GM18873 (cell line): ENCODE measurements around the gene SYPL1.

Experiments
- ATAC-seq: cut with Tn5 transposase; IDR thresholded peaks from one replicate; pipeline ENCODE4 v1.9.1; 2021; ENCODE audit warnings: mild to moderate bottlenecking, moderate library complexity, moderate number of reproducible peaks; ENCODE audit not compliant: unreplicated experiment, low FRiP score

The SYPL1 gene

DNA sequence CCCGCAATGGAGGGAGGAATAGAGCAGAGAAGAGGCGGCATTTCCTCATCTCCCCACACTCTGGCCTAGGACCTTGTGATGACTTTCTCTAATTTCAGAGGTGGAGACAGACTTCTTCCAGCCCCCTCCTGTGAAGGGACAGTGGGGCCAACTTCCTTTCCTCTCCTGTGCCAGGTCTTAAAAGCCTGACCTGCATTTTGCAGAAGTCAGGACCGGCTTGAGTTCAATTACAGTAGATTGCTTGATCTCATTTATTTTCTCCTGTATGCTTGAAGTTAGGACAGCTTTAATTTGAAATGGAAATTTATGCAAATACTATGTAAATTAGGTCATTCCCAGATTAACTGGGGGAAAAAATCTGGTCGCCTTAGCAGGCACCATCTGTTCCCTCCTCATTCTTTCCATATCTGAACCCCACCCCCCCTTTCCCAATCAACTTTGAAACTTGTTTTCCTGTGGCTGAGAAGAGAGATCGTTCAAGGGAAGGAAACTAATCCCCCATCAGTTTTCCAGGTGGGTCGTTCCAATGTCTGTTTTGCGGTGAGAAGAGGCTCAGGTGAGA, 57.1 kb downstream of the SYPL1 start:
- ATAC-seq: no peak

- no peak for ATAC-seq
Measured at GRCh38 chr7:106054156-106054910, 57.8 kb downstream of the SYPL1 start.

DNA sequence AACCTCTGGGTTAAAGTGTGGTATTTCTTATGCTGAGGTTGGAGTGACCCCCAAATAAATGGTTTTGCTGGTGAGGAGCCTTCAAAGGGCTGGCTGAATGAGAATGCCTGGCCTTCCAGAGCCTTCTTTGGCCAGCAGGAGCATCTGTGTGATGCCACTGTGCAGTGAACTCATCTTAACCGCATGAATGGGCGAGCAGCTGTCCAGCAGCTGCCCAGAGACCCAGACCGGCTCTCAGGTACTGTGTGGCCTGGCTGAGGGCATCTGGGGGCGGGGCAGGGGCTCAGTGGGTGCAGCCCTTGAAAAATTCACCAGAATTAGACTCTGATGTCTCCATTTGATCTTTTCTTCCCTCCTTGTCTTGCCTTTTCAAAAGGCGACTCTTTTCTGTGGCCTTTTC, 59.0 kb downstream of the SYPL1 start:
- no peak for ATAC-seq

DNA sequence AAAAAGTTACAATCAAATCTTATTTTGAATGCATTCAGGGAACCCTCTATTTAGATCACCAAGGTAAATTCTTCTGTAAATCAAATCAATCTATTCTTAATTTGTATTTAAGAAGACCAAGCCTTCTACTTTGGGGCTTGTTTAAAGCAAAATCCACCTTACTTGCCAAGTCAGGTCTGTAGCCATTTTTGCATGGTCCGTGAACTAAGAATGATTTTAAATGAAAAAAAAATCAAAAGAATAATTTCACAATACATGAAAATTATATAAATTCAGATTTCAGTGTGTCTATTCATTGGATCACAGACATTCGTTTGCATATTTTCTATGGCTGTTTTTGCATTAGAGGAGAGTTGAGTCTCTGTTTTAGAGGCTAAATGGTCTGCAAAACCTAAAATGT, 59.4 kb downstream of the SYPL1 start:
- no peak for ATAC-seq

DNA sequence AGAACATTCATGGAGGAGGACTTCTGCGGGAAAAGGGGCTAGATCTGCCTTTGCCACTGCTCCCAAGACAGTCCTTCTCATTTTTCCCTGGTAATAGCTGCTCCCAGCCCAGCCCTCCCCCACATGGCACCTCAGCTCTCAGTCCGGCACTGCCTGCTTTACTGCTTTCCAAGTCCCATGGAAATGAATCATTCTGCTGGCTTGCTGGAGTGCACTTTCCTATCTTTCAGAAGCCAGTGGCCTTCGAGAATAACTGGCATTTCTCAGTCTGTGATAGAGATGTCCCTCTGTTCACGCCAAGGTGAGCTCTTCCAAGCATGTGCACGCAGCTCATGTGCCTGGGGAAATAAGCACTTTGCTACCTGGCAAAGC, 61.4 kb downstream of the SYPL1 start:
- ATAC-seq: no peak

- no peak for ATAC-seq
Measured at GRCh38 chr7:106050002-106050745, 61.9 kb downstream of the SYPL1 start.

DNA sequence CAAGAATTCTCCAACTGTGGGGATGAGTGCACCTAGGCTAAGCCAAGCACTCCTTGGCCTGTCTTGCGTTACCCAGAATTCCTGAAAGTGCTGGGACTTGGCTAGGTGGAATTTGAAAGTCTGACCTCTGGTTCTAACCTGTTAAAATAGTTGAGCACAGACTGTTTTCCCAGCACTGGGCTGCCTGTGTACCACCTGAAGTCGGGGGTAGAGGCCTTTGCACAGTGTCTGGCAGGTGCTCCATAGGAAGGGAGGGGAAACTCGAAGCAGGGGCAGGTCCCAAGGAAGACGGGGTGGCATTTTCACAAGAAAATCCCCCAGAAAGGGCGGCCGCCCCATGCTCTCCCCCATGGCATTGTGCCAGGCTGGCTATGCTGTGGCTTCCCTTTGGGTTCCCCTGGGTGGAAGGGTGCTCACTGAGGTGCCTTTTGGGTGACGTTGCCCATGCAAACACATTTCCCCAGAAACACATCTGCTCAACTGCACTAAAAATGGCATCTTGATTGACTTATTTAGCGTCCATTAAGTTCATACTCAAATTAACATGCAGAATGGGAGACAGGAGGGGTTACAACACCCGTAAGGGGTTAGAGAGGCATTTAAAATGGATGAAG, 62.9 kb downstream of the SYPL1 start:
- no peak for ATAC-seq

- no peak for ATAC-seq
Measured at GRCh38 chr7:106048706-106049020, 63.4 kb downstream of the SYPL1 start.

DNA sequence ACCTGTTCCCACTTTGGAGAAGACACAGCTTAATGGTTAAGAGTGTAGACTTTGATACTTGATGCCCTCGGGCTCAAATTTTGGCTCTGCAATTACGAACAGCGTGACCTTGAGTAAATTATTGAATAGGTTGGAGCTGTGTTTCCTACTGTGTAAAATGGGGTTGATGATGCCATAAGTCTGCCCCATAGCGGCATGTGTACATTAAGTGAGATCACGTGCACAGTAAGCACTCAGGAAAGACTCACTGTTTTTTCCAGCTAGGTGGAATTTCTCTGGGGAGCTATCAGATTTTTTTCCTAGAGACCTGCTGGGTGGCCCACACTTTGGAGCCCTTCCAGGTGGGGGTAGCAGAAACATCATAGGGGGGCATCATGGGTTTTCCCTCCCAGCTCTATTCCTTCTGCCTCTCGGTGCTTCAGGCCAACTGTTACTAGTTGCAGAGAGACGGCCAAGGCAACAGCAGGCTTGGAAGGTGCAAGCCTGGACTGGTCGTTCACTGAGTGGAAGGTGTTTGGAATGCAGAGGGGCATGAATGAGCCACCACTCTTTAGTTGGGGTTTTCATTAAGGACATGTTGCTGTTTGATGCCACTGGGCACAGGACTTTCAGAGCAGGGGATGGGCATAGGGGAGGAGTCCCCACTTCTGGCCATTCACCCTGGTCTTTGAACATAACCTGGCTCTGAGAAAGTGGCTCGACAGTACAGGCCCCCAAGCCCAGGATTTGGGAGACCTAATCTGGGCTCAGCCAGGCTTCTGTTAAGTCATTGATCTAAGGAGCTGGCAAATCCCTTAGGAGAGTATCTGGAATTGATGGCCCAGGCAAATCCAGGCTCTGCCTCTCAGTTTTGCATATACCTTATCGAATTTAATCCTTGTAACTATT, 64.0 kb downstream of the SYPL1 start:
- no peak for ATAC-seq

GRCh38 chr7:106047184-106047583, 64.9 kb downstream of the SYPL1 start:
- no peak for ATAC-seq

DNA sequence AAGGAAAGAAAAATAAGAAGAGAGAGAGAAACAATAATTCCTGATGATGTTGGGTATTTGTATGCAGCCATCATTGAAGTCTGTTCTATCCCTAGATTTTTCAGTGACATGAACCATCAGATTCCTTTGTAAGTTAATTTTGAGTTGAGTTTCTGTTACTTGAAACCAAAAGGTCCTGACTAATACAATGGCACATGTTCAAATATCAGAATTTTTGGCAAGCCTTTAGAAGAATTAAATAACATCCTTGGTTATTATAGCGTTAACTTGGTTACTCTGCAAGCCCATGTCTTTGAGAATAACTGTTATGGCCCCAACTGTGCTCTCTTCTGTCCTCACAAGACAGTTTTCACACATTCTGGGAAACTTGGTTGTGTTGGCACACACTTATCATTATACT, 66.5 kb downstream of the SYPL1 start:
- no peak for ATAC-seq

DNA sequence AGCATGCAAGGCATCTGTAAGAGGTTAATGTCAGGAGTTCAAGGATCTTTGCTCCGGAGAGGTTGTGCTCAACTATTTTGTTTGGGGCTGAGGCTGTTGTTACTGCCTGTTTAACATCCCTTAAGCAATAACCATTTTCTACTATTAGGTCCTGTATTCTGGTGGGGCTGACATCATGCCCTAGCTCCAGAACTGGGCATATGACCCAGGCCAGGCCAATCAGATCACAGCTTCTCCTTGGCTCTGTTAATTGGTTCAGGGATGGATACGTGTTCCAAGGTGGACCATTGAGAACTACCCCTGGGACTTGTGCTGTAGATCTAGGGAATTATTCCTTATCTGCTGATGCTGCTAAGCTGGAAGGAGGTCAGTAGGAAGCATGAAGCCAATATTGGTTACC, 67.0 kb downstream of the SYPL1 start:
- no peak for ATAC-seq

DNA sequence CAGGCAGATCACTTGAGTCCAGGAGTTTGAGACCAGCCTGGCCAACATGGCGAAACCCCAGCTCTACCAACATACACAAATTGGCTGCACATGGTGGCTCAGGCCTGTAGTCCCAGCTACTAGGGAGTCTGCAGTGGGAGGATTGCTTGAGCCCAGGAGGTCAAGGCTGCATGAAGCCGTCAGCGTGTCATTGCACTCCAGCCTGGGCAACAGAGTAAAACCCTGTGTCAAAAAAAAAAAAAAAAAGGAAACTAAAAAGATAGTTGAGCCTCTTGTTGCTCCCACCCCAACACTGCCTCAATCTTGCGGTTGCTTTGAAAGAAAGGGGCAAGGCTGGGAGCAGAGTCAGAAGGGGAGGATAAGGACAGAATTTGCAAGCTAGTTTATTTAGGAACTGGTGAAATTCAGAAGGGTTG, 69.9 kb downstream of the SYPL1 start:
- no peak for ATAC-seq

- no peak for ATAC-seq
Measured at GRCh38 chr7:106041140-106041717, 70.9 kb downstream of the SYPL1 start.
